Left ventricle myocardium inferior (tissue), 1 donor: ENCODE data around the gene NLRC3. TPM values are rescaled to one million over a fixed set of nuclear protein-coding genes. Genes with fewer than 3 reads are reported as not detected.

Source experiments
- DNase-seq: peaks from one replicate; pipeline ENCODE4 v3.0.0-alpha.2; 2020
- H3K27ac ChIP-seq: fragments of 200-600 bp; replicated peaks from 2 replicates; pipeline ENCODE4 v1.8.0; 2021
- H3K27me3 ChIP-seq: fragments of 200-600 bp; 2 replicates; pipeline ENCODE4 v1.8.0; 2021; ENCODE audit warnings: low read depth
- H3K36me3 ChIP-seq: fragments of 200-600 bp; 2 replicates; pipeline ENCODE4 v1.8.0; 2021
- H3K4me1 ChIP-seq: fragments of 200-600 bp; 2 replicates; pipeline ENCODE4 v1.8.0; 2021
- H3K4me3 ChIP-seq: fragments of 200-600 bp; 2 replicates; pipeline ENCODE4 v1.8.0; 2021; ENCODE audit warnings: mild to moderate bottlenecking, moderate library complexity
- H3K9me3 ChIP-seq: fragments of 200-600 bp; replicated peaks from 2 replicates; pipeline ENCODE4 v1.8.0; 2021
- CTCF ChIP-seq: fragments of 200-600 bp; IDR thresholded peaks from 2 replicates; pipeline ENCODE4 v1.8.0; 2021; ENCODE audit warnings: antibody characterized with exemption, mild to moderate bottlenecking, borderline replicate concordance
- intact Hi-C: fragments of 100-400 bp; cut with micrococcal nuclease; formaldehyde crosslinking; loops from one replicate; pipeline ENCODE4 v1.11.0; 2022
- total RNA-seq: library from RNA; stranded (reverse); fragmentation: NEBNext Ultra II Directional; extraction: Animal tissue kit (Norgen Biotek cat#: 25700); gene quantifications from one replicate; pipeline ENCODE4 v1.2.1, GENCODE V29; 2021
- donor health status: DM: no; HTN: yes; CAD: no; lungs with severe emphysema.

Gene NLRC3
- total RNA-seq, 1 donor from 2014 or later, result 0.93 TPM

DNA sequence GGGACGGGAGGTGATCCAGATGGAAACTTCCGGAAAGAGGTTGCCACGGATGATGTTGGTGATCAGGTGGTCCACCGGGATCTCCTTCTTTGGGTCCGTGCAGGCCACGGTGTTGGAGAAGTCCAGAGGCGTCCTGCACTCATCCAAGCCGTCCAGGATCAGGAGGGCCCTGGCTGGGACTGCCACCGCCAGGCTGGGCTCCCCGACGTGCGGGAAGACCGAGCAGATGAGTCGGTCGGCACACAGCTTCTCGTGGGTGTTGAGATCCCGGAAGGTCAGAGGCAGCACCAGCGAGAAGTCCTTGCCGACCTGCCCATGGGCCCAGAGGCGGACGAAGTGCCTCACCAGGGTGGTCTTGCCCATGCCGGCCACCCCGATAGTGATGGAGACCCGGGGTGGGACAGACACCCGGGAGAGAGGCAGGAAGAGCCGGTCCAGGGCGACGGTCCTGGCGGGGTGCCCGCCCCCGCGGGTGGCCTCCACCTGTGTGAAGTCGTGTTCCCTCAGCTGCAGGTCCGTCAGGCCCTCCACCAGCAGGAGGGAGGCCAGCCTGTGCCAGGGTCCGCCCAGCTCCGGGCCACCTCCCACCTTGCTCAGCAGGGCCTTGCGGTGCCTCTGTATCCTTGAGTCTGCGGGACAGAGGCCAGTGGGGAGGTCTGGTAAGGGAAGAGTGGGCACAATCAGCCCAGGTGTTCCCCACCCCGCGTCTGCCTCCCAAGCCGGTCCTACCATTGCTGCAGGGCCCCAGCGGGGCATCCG, 12.9 kb downstream of the NLRC3 start:
- no peak for DNase-seq
- no peaks in the 10 kb centered on the region for H3K4me1 ChIP-seq
- no peaks in the 10 kb centered on the region for H3K36me3 ChIP-seq
- TF ChIP-seq CTCF, result no peak
- no peaks in the 10 kb centered on the region for H3K27me3 ChIP-seq
- no peak overlapping the region for H3K4me3 ChIP-seq
- no peak overlapping the region for H3K27ac ChIP-seq
- intact Hi-C loops, result no loop called here
- no peaks in the 10 kb centered on the region for H3K9me3 ChIP-seq

DNA sequence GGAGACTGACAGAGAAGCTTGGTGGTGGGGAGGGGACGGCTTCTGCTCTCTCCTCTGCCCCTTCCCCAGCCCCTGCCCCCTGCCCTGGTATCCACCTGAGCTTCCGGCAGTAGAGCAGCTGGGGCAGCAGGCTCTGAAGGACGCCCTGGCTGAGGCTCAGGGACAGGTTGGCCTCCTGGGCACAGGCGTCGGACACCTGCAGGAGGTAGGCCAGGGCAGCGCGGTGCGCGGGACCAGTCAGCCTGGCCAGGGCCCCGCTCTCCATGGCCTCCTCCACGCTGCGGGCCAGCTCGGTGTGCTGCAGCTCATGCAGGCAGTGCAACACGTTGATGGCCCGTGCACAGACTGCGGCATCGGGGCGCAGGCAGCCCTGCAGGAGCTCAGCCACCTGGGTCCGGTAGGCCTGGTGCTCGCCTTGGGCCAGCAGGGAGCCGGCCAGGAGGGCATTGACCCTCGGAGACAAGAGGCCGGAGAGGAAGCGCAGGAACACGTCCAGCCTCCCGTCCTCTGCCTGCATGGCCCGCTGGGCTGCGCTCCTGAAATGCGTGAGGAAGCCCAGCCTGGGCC, 14.2 kb downstream of the NLRC3 start:
- DNase-seq, result no peak
- no peak for TF ChIP-seq CTCF
- intact Hi-C loops, result no loop called here

GRCh38 chr16:3561626-3562025, 15.6 kb downstream of the NLRC3 start:
- DNase-seq, result no peak

More for the DNA sequence above, 14.2 kb downstream of the NLRC3 start:
- no peaks in the 10 kb centered on the region for H3K9me3 ChIP-seq
- H3K4me1 ChIP-seq, result no peaks in the 10 kb centered on the region
- H3K36me3 ChIP-seq, result no peaks in the 10 kb centered on the region
- no peaks in the 10 kb centered on the region for H3K27me3 ChIP-seq
- H3K27ac ChIP-seq, result no peak overlapping the region
- no peak overlapping the region for H3K4me3 ChIP-seq

DNA sequence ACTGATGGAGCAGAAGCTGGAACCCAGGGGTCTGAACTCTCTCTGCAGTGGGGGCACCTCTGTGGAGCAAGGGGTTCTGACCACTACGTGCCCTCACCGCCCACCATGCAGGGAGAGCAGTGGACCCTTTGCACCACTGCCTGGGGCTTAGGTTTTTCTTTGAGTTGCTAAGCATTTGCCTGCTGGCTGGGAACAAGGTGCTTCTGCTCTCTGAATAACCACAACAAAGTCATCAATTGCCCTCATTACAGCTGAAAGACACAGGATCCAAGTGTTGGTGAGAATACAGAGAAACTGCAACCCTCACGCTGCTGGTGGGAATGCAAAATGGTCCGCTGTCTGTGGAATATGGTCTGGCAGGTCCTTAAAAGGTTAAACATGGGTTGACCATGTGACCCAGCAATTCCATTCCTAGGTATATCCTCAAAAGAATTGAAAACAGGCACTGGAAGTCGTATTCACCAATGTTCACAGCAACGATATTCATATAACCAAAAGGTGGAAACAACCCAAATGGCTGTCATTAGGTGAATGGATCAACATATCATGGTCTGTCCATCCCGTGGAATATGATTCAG, 22.8 kb downstream of the NLRC3 start:
- Histone ChIP-seq H3K4me3 (no peak overlapping the region), H3K27ac (no peak overlapping the region), H3K36me3 (peaks cover 4% of the 10 kb centered on the region), H3K27me3 (no peaks in the 10 kb centered on the region), H3K9me3 (no peaks in the 10 kb centered on the region), H3K4me1 (no peaks in the 10 kb centered on the region)
- no peak for DNase-seq
- no peak for TF ChIP-seq CTCF
- intact Hi-C loops, result no loop called here

More at GRCh38 chr16:3561626-3562025, 15.6 kb downstream of the NLRC3 start:
- Histone ChIP-seq H3K27ac (no peak overlapping the region), H3K9me3 (no peaks in the 10 kb centered on the region), H3K27me3 (no peaks in the 10 kb centered on the region), H3K36me3 (no peaks in the 10 kb centered on the region), H3K4me1 (no peaks in the 10 kb centered on the region), H3K4me3 (no peak overlapping the region)
- TF ChIP-seq CTCF, result no peak
- intact Hi-C loops, result no loop called here

GRCh38 chr16:3553138-3553923, 23.9 kb downstream of the NLRC3 start:
- no peak overlapping the region for H3K4me3 ChIP-seq
- no peaks in the 10 kb centered on the region for H3K9me3 ChIP-seq
- DNase-seq, result no peak
- H3K4me1 ChIP-seq, result peaks cover 5% of the 10 kb centered on the region
- H3K27me3 ChIP-seq, result no peaks in the 10 kb centered on the region
- H3K27ac ChIP-seq, result no peak overlapping the region
- TF ChIP-seq CTCF, result no peak
- H3K36me3 ChIP-seq, result peaks cover 4% of the 10 kb centered on the region
- intact Hi-C loops, result no loop called here
